ENCODE measurements around the gene PAN2.

- TF ChIP-seq, protein P1, sequence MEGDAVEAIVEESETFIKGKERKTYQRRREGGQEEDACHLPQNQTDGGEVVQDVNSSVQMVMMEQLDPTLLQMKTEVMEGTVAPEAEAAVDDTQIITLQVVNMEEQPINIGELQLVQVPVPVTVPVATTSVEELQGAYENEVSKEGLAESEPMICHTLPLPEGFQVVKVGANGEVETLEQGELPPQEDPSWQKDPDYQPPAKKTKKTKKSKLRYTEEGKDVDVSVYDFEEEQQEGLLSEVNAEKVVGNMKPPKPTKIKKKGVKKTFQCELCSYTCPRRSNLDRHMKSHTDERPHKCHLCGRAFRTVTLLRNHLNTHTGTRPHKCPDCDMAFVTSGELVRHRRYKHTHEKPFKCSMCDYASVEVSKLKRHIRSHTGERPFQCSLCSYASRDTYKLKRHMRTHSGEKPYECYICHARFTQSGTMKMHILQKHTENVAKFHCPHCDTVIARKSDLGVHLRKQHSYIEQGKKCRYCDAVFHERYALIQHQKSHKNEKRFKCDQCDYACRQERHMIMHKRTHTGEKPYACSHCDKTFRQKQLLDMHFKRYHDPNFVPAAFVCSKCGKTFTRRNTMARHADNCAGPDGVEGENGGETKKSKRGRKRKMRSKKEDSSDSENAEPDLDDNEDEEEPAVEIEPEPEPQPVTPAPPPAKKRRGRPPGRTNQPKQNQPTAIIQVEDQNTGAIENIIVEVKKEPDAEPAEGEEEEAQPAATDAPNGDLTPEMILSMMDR (IDR thresholded peaks at IDR 0.05), result no peak
- TF ChIP-seq POLR2A (IDR thresholded peaks at IDR 0.05), result no peak
These were observed 42.0 kb upstream of the PAN2 start for GRCh38 chr12:56375598-56376434.
